Stomach (tissue), 9 donors: Measurements from ENCODE around the gene USP13. TPM values are rescaled to one million over a fixed set of nuclear protein-coding genes. Genes with fewer than 3 reads are reported as not detected.

ENCODE experiments used
- DNase-seq, 2 donors: peaks; one replicate each; pipeline versions ENCODE4 v3.0.0 to v3.0.0-alpha.2; 2013 to 2019
- H3K27ac ChIP-seq, 5 donors: fragments of 200-600 bp in 4 of 5; sonication (generic) in 4 of 5; one replicate each; pipeline ENCODE4 v1.5.1; 2013 to 2019; ENCODE audit warnings: mild to moderate bottlenecking in 1 of 5, moderate library complexity in 1 of 5
- H3K27me3 ChIP-seq, 3 donors: fragments of 200-600 bp; sonication (generic); one replicate each; pipeline ENCODE4 v1.5.1; 2017 to 2019; ENCODE audit warnings: mixed run types in 1 of 3
- H3K36me3 ChIP-seq, 4 donors: fragments of 200-600 bp; sonication (generic); 1 replicate in 3 of 4; 2 replicates in 1 of 4; pipeline ENCODE4 v1.5.1; 2016 to 2019
- H3K4me1 ChIP-seq, 4 donors: fragments of 200-600 bp; sonication (generic); one replicate each; pipeline ENCODE4 v1.5.1; 2016 to 2019
- H3K4me3 ChIP-seq, 4 donors: fragments of 200-600 bp; sonication (generic) in 3 of 4; one replicate each; pipeline ENCODE4 v1.5.1; 2016 to 2019; ENCODE audit warnings: mild to moderate bottlenecking in 1 of 4
- H3K9me3 ChIP-seq, 4 donors: fragments of 200-600 bp; sonication (generic); one replicate each; pipeline ENCODE4 v1.5.1; 2016 to 2019
- EP300 ChIP-seq: sonication (generic); formaldehyde crosslinking; IDR thresholded peaks from one replicate; pipeline ENCODE4 v1.6.1; 2017; ENCODE audit warnings: antibody characterized with exemption
- POLR2A ChIP-seq, 4 donors: fragments of 450-650 bp; IDR thresholded peaks; one replicate each; pipeline ENCODE4 v1.6.1; 2016; ENCODE audit warnings: antibody characterized with exemption in 4 of 4, control low read depth in 2 of 4, mild to moderate bottlenecking in 1 of 4, moderate library complexity in 1 of 4
- POLR2AphosphoS5 ChIP-seq, 3 donors: sonication (generic); formaldehyde crosslinking; IDR thresholded peaks; one replicate each; pipeline ENCODE4 v1.6.1; 2016; ENCODE audit warnings: antibody characterized with exemption in 3 of 3
- WGBS, 5 donors: extraction: QIAGEN DNeasy Blood & Tissue Kit in 3 of 5; methylation state at CpG; one replicate each; pipeline versions ENCODE4 v1.1.5 to v1.1.7; 2013 to 2018; 5-methylcytosine and 5-hydroxymethylcytosine counted together
- intact Hi-C: fragments of 100-400 bp; cut with DNase I; formaldehyde crosslinking; loops from one replicate; pipeline ENCODE4 v1.15.1; 2023; ENCODE audit warnings: low total_unique reads
- polyA plus RNA-seq, 3 donors: library from polyadenylated mRNA; stranded (reverse); fragments of 200-250 nt; gene quantifications; one replicate each; pipeline ENCODE4 v1.2.3, GENCODE V29; 2013
- total RNA-seq, 5 donors: library from RNA; depleted of rRNA; stranded (reverse); fragments of >200 nt; gene quantifications; one replicate each; pipeline versions ENCODE4 v1.1.0 to v1.2.3, GENCODE V29; 2014 to 2016
- TF ChIP-seq, protein P1 (sequence below), 7 experiments: fragments of 450-650 bp in 4 of 7; fragments of 200-600 bp in 3 of 7; sonication (generic) in 3 of 7; IDR thresholded peaks; one replicate each; pipeline ENCODE4 v1.5.1; 2016 to 2019; ENCODE audit warnings: antibody characterized with exemption in 7 of 7, control low read depth in 2 of 7, mild to moderate bottlenecking in 1 of 7
- donor health status: healthy with polysubstance abuse.
- donor health status: Bipolar disorder and iron deficiency.
- donor health status: healthy.

USP13 gene
- total and polyA plus RNA-seq, 8 donors, result 1.3 to 10.3 (median 3.8) TPM

DNA sequence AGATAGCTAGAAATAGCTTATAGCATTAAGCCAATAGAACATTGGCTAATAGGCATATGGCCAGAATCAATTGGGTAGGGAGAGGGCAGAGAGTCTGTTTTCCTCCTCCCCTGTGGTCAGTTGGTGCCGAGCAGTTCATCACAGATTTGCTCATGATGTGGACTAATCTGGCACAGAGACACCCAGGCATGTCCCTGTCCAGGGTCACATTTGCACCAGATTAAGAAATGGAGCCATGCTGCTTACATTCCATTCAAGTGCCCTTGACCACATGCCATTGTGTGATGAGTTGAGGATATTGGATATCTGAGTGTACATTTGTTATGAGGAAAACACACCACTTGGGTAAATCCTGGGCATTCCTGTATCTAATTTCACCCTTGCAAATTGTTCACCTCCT is 53.4 kb downstream of the USP13 start:
- TF ChIP-seq POLR2A (IDR thresholded peaks at IDR 0.05) (no peak), EP300 (no peak), POLR2AphosphoS5 (IDR thresholded peaks at IDR 0.05) (no peak)
- TF ChIP-seq, protein P1, sequence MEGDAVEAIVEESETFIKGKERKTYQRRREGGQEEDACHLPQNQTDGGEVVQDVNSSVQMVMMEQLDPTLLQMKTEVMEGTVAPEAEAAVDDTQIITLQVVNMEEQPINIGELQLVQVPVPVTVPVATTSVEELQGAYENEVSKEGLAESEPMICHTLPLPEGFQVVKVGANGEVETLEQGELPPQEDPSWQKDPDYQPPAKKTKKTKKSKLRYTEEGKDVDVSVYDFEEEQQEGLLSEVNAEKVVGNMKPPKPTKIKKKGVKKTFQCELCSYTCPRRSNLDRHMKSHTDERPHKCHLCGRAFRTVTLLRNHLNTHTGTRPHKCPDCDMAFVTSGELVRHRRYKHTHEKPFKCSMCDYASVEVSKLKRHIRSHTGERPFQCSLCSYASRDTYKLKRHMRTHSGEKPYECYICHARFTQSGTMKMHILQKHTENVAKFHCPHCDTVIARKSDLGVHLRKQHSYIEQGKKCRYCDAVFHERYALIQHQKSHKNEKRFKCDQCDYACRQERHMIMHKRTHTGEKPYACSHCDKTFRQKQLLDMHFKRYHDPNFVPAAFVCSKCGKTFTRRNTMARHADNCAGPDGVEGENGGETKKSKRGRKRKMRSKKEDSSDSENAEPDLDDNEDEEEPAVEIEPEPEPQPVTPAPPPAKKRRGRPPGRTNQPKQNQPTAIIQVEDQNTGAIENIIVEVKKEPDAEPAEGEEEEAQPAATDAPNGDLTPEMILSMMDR (IDR thresholded peaks at IDR 0.05), result no peak
- no peaks in the 10 kb centered on the region for H3K27me3 ChIP-seq
- H3K27ac ChIP-seq, result no peak overlapping the region
- intact Hi-C loops, result no loop called here
- peaks cover 0 to 35% (median 30%) of the 10 kb centered on the region in 4 donors for H3K36me3 ChIP-seq
- H3K9me3 ChIP-seq, result no peaks in the 10 kb centered on the region
- WGBS, 5 donors, result 78 to 96% (median 82%) methylated on average over 1 of the region's 1 CpG
- H3K4me3 ChIP-seq, result no peak overlapping the region
- H3K4me1 ChIP-seq, result no peaks in the 10 kb centered on the region
- DNase-seq, result no peak

DNA sequence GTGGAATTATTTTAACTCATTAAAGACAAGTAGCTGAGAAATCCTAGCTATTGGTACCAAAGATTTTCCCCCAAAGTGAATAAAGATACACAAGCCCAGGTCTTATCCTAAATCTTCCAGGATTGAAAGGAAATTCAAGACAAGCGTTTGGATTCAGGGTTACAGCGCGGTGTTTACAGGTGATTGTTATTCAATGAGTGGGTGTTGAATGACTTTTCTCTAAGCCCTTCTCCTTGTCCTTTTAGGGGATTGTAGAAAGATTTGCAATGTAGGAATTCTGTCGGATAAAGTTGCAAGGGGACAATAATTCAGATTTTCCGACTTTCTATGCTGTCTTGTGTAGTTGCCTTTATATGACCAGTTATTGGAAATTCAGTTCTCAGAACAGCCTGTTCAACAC is 57.2 kb downstream of the USP13 start:
- Histone ChIP-seq H3K9me3 (no peaks in the 10 kb centered on the region), H3K4me1 (no peaks in the 10 kb centered on the region), H3K27me3 (no peaks in the 10 kb centered on the region), H3K27ac (no peak overlapping the region), H3K36me3 (peaks cover 0 to 39% (median 28%) of the 10 kb centered on the region in 4 donors), H3K4me3 (no peak overlapping the region)
- WGBS, 5 donors, result 84 to 89% (median 88%) methylated on average over 5 of the region's 5 CpGs
- no peak for DNase-seq
- intact Hi-C loops, result no loop called here
- TF ChIP-seq, protein P1 (IDR thresholded peaks at IDR 0.05), result no peak
- TF ChIP-seq EP300, result no peak

DNA sequence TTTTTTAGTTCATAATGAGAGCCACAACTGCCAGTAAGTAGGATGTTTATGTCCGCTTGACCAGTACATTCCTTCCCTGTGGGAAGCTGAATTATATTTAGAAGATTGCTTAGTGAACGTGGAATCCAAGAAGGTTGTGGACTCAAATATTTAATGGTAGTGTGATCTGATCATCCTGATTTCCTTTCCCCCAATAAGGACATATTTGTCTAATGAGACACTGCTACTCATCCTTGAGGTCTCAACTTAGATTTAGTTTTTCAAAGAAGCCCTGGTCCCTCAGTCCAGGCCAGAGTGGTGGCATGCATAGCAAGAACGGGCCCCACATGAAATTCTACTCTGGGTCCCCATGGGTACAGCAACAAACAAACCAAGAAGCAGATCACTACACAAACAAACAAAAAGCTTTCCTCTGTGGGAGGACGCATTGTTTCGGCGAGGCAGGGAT is 60.8 kb downstream of the USP13 start:
- H3K9me3 ChIP-seq, result no peaks in the 10 kb centered on the region
- H3K36me3 ChIP-seq, result peaks cover 0 to 29% (median 19%) of the 10 kb centered on the region in 4 donors
- WGBS, 5 donors, result 81 to 87% (median 86%) methylated on average over 6 of the region's 6 CpGs
- TF ChIP-seq EP300 (no peak), POLR2A (IDR thresholded peaks at IDR 0.05) (no peak), POLR2AphosphoS5 (IDR thresholded peaks at IDR 0.05) (no peak)
- TF ChIP-seq, protein P1 (IDR thresholded peaks at IDR 0.05), result no peak
- DNase-seq, result no peak
- no peak overlapping the region for H3K4me3 ChIP-seq
- no peaks in the 10 kb centered on the region for H3K27me3 ChIP-seq
- intact Hi-C loops, result no loop called here
- peak overlapping the region in 1 of 5 donors; percentile 6 for H3K27ac ChIP-seq
- no peaks in the 10 kb centered on the region for H3K4me1 ChIP-seq

DNA sequence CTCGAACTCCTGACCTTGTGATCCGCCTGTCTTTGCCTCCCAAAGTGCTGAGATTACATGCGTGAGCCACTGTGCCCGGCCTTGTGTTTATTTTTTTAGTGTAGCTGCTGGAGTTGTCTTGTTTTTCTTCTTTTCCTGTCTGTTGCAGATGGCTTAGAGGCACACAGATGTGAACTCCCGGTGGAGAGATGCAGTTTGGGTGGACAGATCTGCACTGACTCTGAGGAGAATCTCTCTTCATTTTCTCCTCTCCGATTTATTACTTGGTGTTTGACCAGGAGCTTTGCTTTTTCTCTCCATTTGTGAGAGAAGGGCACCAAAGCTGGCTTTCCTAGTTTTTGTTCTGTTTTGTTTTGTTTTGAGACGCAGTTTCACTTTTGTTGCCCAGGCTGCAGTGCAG is 62.7 kb downstream of the USP13 start:
- Histone ChIP-seq H3K36me3 (peaks cover 0 to 12% (median 7%) of the 10 kb centered on the region in 4 donors), H3K27ac (no peak overlapping the region), H3K27me3 (no peaks in the 10 kb centered on the region), H3K4me1 (no peaks in the 10 kb centered on the region), H3K9me3 (no peaks in the 10 kb centered on the region), H3K4me3 (no peak overlapping the region)
- TF ChIP-seq POLR2AphosphoS5 (IDR thresholded peaks at IDR 0.05) (no peak), EP300 (no peak), POLR2A (IDR thresholded peaks at IDR 0.05) (no peak)
- TF ChIP-seq, protein P1 (IDR thresholded peaks at IDR 0.05), result no peak
- intact Hi-C loops, result no loop called here
- no peak for DNase-seq
- WGBS, 5 donors, result 90 to 92% (median 90%) methylated on average over 7 of the region's 7 CpGs
